Vagina (tissue), 2 donors: ENCODE results near the gene TBX1.

Experiments used
- POLR2A ChIP-seq, 2 donors: fragments of 450-650 bp; IDR thresholded peaks; one replicate each; pipeline ENCODE4 v1.6.1; 2017; ENCODE audit warnings: antibody characterized with exemption in 2 of 2, mild to moderate bottlenecking in 2 of 2, moderate library complexity in 2 of 2
- TF ChIP-seq, protein P1 (sequence below), 3 experiments: fragments of 450-650 bp in 2 of 3; fragments of 200-600 bp in 1 of 3; sonication (generic) in 1 of 3; IDR thresholded peaks; one replicate each; pipeline ENCODE4 v1.5.1; 2017 to 2019; ENCODE audit warnings: antibody characterized with exemption in 3 of 3, mild to moderate bottlenecking in 2 of 3, moderate library complexity in 2 of 3

GRCh38 chr22:19722178-19722981 lies 38.2 kb upstream of the TBX1 start:
- TF ChIP-seq, protein P1, sequence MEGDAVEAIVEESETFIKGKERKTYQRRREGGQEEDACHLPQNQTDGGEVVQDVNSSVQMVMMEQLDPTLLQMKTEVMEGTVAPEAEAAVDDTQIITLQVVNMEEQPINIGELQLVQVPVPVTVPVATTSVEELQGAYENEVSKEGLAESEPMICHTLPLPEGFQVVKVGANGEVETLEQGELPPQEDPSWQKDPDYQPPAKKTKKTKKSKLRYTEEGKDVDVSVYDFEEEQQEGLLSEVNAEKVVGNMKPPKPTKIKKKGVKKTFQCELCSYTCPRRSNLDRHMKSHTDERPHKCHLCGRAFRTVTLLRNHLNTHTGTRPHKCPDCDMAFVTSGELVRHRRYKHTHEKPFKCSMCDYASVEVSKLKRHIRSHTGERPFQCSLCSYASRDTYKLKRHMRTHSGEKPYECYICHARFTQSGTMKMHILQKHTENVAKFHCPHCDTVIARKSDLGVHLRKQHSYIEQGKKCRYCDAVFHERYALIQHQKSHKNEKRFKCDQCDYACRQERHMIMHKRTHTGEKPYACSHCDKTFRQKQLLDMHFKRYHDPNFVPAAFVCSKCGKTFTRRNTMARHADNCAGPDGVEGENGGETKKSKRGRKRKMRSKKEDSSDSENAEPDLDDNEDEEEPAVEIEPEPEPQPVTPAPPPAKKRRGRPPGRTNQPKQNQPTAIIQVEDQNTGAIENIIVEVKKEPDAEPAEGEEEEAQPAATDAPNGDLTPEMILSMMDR (IDR thresholded peaks at IDR 0.05) = no peak
- no peak for TF ChIP-seq POLR2A (IDR thresholded peaks at IDR 0.05)
